A549 (cell line): ENCODE measurements around the gene ZNF526.
A peak's percentile ranks its signal among the peaks of the same experiment; 100 is the strongest.

Experiments used
- BCL3 ChIP-seq: fragments of >200 bp; sonication (Bioruptor Twin); formaldehyde crosslinking; IDR thresholded peaks from 3 replicates; pipeline ENCODE4 v1.6.1; 2016
- BHLHE40 ChIP-seq: IDR thresholded peaks from 2 replicates; pipeline ENCODE4 v1.6.1; 2012; ENCODE audit warnings: low read depth, low read length, inconsistent platforms
- CEBPB ChIP-seq, 2 experiments: fragments of >200 bp in 1 of 2; sonication (Bioruptor Twin) in 1 of 2; formaldehyde crosslinking in 1 of 2; IDR thresholded peaks; 2 replicates each; pipeline ENCODE4 v1.6.1; 2012 to 2016
- CTCF ChIP-seq: fragments of >200 bp; sonication (Bioruptor Twin); formaldehyde crosslinking; IDR thresholded peaks from 3 replicates; pipeline ENCODE4 v1.5.1; 2016
- EP300 ChIP-seq, 2 experiments: fragments of >200 bp; sonication (Bioruptor Twin); formaldehyde crosslinking; IDR thresholded peaks; 2 replicates in 1 of 2; 3 replicates in 1 of 2; pipeline ENCODE4 v1.6.1; 2016 to 2017
- MAX ChIP-seq: IDR thresholded peaks from 2 replicates; pipeline ENCODE4 v1.6.1; 2012
- MYC ChIP-seq: IDR thresholded peaks from 2 replicates; pipeline ENCODE4 v1.6.1; 2012; ENCODE audit warnings: mild to moderate bottlenecking, inconsistent platforms, low read length, improper control_type of control experiment, borderline replicate concordance
- POLR2A ChIP-seq: IDR thresholded peaks from 2 replicates; pipeline ENCODE4 v1.6.1; 2012; ENCODE audit warnings: mild to moderate bottlenecking, low read length
- REST ChIP-seq: fragments of 200-600 bp; sonication (generic); IDR thresholded peaks from 2 replicates; pipeline ENCODE4 v1.6.1; 2016; ENCODE audit warnings: antibody characterized with exemption, mild to moderate bottlenecking, moderate library complexity
- SMC3 ChIP-seq: fragments of >200 bp; sonication (Bioruptor Twin); formaldehyde crosslinking; IDR thresholded peaks from 3 replicates; pipeline ENCODE4 v1.6.1; 2018; ENCODE audit warnings: inconsistent platforms
- SREBF2 ChIP-seq: fragments of 450-650 bp; IDR thresholded peaks from 2 replicates; pipeline ENCODE4 v1.6.1; 2014; ENCODE audit warnings: mild to moderate bottlenecking, moderate library complexity

GRCh38 chr19:42203700-42204099, 16.4 kb upstream of the ZNF526 start:
- no peak for TF ChIP-seq CTCF
- TF ChIP-seq BCL3 = no peak
- TF ChIP-seq SMC3 = no peak
- no peak for TF ChIP-seq MAX
- TF ChIP-seq POLR2A = no peak
- no peak for TF ChIP-seq CEBPB (IDR thresholded peaks at IDR 0.05)
- no peak for TF ChIP-seq SREBF2
- TF ChIP-seq EP300 (IDR thresholded peaks at IDR 0.05) = no peak
- no peak for TF ChIP-seq BHLHE40
- TF ChIP-seq MYC = no peak
- peak; percentile 62; the same call in 1 of the 2 replicates for TF ChIP-seq REST
